Head of caudate nucleus (tissue), 42 donors: Measurements from ENCODE around the gene RDH5.
A peak's percentile ranks its signal among the peaks of the same experiment; 100 is the strongest.

Experiments used
- DNase-seq, 42 donors: peaks; one replicate each; pipeline versions ENCODE4 v3.0.0 to v3.0.0-alpha.2; 2020 to 2021; ENCODE audit warnings: mixed read lengths in 7 of 42
- intact Hi-C: fragments of 100-400 bp; cut with DNase I; formaldehyde crosslinking; loops from one replicate; pipeline ENCODE4 v1.15.0; 2022

Gene RDH5

DNA sequence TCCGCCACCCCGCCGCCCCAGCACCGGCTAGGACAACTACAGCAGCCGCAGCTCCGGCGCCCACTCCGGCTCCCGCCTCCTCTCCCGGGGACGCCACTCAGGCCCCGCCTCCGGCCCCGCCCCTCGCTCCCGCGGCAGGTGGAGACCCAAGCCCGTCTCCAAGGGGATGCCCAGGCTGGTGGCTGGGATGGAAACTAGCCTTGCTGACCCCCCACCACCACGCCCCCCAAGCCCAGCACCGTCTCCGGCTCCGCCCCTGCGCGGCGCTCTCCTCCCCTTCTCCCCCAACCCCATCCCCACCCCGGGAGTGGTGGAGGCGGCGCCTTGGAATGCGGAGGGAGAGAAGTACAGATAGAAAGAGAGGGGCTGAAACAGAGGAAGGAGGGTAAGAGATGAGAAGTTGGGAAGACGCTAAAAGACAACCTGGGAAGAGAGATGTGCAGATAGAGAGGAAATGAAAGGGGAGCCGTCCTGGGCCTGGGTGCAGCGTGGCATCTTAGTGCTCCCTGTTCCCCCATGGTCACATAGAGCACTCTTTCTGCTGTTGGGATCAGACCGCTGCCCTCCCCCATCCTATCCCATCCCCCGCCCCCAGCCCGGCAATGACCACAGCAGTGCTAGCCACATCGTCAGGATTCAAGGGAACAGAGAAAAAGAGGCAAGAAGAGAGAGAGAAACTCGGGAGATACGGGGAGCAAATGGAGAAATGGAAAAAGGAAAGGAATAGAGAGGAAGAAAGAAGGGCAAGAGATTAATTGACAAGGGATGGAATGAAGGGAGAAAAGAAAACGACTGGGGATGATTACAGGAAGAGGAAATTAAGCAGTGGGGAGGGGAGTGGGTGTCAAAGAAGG lies 12.1 kb upstream of the RDH5 start, which contains the start of gene ITGA7:
Gene ITGA7 (minus strand): TSS at position 64 of the 854 bp plus-strand sequence. CDS start 222 bp downstream, outside the sequence.
- DNase-seq, result peak; percentile 53 to 92 (median 80)
- intact Hi-C loops, result no loop called here

- DNase-seq, result no peak
- intact Hi-C loops, result no loop called here
These were observed 11.4 kb upstream of the RDH5 start for GRCh38 chr12:55708695-55709233.

- DNase-seq, result peak in 11 of 42 donors; percentile 33 to 68 (median 42)
- intact Hi-C loops, result no loop called here
These were observed 8.2 kb upstream of the RDH5 start for GRCh38 chr12:55711786-55712553.

DNA sequence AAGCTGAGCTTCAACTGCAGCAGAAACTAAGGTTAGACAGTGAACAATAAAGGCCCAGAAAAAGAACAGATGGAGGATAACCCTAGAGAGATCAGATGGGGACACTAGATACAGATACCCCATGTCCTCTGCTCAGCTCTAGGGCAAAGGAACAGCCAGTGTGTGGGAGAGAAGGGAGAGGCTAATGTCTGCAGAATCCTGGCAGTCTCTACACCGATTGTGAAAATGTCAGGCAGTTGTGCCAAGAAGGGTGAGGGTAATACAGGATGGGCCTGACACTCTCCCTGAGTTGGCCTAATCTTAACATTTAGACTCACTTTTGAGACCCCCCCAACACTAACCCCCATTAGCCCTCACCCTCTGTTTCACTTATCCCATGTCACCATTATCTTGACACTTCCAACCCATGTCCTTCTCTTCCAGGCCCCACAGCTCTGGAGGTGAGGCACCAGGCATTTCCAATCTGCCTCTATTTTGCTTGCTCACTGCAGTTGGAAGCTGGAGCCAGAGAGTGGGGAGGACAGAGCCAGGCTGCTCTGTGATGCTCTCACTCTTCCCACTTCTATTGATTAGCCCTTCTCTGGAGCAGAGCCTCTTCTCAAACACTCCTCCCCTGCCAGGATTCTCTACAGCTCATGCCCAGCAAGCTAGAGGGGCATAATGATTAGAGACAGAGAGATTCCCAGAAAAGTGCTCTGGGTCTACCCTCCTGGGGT lies 7.3 kb upstream of the RDH5 start:
- intact Hi-C loops, result no loop called here
- DNase-seq, result no peak

- no peak for DNase-seq
- intact Hi-C loops, result no loop called here
These were observed 6.5 kb upstream of the RDH5 start for GRCh38 chr12:55713721-55714120.

- no peak for DNase-seq
- intact Hi-C loops, result no loop called here
These were observed 4.9 kb upstream of the RDH5 start for GRCh38 chr12:55715169-55715764.

DNA sequence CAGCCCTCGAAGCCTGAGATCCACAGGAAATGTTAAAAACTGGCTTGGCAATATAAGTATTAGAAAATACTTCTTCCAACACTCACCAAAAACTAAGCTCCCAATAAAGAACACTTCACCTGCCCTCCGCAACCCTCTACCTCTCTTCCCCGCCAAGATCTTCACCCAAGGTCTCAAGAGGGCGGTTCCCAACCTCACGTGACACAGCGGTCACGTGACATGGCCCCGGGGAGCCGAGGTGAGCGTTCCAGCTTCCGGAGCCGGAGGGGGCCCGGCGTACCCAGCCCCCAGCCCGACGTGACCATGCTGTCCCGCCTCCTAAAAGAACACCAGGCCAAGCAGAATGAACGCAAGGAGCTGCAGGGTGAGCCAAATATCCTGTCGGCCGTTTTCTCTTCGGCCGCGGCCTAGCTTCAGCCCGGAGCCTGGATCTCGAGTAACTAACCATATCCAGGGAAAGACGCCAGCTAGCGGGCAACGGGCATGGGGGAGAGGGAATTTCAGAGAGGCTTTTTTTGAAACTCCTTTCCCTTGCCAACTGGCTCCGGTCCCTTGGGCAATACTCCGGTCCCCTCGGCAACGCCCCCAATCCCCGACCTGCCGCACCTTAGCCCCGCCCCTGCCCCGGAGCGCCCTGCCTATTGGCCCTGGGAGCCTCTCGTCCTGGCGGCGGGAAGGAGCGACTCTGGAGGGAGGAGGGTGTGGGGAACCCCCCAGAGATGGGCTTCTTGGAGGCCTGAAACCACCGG lies 4.2 kb upstream of the RDH5 start, which contains the start of gene BLOC1S1:
Gene BLOC1S1 (plus strand): TSS at position 214 of the 749 bp plus-strand sequence. CDS start 6 bp downstream, at position 220.
- peak; percentile 83 to 97 (median 93) for DNase-seq

DNA sequence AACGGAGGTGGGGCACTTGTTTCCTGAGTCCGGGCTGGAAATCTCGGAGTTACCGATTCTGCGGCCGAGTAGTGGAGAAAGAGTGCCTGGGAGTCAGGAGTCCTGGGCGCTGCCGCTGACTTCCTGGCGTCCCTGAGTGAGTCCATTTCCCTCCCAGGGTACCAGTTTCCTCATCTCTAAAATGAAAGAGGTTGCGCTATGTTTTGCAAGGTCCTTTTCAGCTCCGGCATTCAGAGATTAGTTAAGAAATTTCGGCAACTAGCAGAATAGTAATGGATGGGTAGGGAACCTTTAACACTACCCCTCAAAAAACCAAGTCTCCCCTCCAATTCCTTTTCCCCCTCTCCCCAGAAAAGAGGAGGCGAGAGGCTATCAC lies 3.6 kb upstream of the RDH5 start:
- intact Hi-C loops, result no loop called here
- no peak for DNase-seq

More for the DNA sequence above, 4.2 kb upstream of the RDH5 start, which contains the start of gene BLOC1S1:
- intact Hi-C loops, result no loop called here

DNA sequence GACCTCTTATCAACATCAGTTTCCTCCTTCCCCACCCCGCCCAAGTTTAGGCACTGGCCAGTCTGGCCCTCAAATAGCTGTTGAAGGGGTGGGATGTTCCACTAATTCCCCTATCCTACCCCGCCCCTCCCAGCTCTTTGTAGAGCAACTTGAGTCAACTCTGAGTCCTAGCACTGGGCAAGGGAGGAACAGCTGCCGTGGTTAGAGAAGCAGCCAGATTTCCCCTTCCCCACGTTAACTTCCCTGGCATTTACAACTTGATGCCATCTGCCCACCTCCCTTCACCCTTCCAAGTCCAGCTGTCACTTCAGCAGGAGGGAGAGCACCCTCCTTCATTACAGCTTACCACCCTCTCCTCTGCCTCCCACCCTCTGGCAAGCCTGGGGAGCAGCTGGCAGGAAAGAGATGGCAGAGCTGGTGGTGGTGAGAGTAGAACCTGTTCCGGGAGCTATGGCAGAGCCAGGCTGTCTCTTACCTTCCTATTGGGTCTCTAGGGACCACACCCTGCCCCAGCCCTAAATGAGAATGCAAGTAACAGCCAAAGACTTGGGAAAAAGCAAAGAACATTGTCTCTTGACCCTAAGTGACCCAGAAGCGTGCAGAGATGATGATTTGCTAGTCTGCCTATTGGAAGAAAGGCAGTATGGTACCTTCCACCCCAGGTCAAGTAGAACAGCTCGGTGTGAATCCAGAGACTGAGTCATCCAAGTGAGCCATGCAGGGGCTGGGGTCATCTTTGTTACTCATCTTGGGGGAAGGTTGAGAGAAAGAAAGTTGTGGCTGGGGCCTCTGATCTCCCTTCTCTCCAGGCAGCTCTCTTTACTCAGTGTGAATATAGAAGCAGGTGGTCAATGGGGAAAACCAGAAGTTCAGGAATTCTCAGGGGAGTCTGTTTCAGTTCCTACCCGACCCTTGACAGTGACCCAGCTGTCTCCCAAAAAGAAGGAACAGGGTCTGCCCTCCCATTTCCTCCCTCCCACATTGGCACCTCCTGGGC lies 2.9 kb upstream of the RDH5 start:
- DNase-seq, result no peak
- intact Hi-C loops, result no loop called here

DNA sequence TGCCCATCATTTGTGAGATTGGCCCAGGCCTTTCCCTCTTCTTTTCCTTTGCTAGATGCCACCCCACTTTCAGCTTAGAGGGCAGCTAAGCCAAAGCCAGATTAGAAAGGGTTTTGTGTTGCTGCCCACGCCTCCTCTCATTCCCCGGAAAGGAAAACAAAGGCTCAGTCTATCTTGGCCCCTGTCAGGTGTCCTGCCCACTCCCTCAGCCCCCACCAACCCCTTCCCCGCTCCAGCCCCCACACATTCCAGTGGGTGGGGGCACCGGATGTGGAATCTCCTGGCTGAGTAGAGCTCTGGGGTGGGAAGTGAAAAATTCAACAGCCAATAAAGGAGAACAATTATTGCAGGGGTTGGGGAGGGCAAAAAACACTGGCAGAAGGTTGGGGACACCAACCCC lies 2.2 kb upstream of the RDH5 start:
- no peak for DNase-seq
- intact Hi-C loops, result no loop called here

GRCh38 chr12:55718624-55719275 lies 1.4 kb upstream of the RDH5 start:
- intact Hi-C loops, result no loop called here
- no peak for DNase-seq

DNA sequence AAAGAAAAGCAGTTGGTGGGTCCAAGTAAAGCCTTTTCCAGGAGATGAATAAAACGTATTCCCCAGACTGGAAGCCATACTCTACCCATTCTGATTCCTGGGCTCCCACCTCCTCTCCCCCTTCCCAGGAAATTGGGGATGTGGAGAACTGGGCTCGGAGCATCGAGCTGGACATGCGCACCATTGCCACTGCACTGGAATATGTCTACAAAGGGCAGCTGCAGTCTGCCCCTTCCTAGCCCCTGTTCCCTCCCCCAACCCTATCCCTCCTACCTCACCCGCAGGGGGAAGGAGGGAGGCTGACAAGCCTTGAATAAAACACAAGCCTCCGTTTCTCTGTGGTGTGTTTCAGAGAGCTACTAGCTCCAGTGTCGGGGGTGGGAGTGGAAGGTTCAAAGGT lies 822 bp upstream of the RDH5 start:
- no peak for DNase-seq
- intact Hi-C loops, result no loop called here

GRCh38 chr12:55720894-55721444 lies 776 bp downstream of the RDH5 start:
- DNase-seq, result peak in 40 of 42 donors; percentile 42 to 93 (median 67)
- intact Hi-C loops, result no loop called here

- intact Hi-C loops, result no loop called here
These were observed 1.5 kb downstream of the RDH5 start for GRCh38 chr12:55721601-55722213.

DNA sequence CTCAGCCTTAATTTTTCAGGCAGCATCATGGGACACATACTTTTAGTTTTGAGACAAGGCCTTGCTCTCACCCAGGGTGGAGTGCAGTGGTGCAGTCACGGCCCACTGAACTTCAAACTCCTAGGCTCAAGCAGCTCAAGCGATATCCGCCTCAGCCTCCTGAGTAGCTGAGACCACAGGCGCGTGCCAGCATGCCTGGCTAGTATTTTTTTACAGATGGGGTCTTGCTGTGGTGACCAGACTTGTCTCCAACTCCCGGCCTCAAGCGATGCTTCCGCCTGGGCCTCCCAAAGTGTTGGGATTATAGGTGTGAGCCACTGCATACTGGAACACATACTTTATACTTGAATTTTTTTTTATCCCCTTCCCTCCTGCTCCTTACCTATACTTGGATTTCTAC lies 2.8 kb downstream of the RDH5 start:
- DNase-seq, result peak in 2 of 42 donors; percentile 16 to 29
- intact Hi-C loops, result no loop called here

More at GRCh38 chr12:55721601-55722213, 1.5 kb downstream of the RDH5 start:
- DNase-seq, result peak in 5 of 42 donors; percentile 49 to 70 (median 56)
